ENCODE measurements around the gene PCP4L1.
A peak's percentile ranks its signal among the peaks of the same experiment; 100 is the strongest.

DNA sequence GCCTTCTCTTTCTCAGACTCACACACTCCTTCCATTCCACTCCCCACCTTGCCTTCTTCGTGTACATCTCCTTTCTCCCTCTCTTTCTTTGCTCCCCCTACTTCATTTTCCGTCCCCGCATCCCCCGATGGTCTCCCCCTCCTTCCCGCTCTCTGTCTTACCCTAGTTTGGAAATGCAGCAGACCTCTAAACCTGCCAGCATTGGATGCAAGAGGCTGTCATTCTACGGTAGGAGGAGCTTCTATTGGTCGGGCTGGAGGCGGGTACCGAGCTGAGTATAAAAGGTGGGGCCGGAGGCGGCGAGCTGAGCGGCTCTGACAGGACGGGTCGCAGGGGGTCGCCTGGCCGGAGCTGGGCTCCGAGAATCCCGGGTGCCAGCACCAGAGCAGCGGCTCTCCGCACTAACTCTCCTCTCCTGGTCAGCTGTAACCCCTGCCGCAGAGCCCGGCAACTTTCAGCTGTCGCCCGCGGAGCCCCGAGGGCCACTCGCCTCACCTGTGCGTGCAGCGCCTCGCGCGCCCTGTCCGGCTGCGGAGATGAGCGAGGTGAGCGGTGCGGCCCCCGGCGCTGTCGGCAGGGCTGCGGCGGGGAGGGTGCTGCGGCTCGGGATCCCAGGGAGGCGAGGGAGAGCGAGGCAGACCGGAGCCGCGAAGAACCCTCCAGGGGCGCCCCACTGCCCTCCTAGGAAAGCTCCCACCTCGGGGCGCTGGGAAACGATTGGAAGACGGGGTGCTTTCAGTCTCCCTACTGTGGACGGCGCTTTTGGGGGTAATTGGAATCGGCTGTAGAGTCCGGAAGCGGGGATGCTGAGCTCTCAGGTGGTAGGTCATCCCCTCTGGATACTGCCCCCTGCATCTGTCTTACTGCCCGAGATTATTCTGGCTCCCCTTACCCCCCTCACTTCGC lies at the start of gene PCP4L1:
- TF ChIP-seq, protein P1, sequence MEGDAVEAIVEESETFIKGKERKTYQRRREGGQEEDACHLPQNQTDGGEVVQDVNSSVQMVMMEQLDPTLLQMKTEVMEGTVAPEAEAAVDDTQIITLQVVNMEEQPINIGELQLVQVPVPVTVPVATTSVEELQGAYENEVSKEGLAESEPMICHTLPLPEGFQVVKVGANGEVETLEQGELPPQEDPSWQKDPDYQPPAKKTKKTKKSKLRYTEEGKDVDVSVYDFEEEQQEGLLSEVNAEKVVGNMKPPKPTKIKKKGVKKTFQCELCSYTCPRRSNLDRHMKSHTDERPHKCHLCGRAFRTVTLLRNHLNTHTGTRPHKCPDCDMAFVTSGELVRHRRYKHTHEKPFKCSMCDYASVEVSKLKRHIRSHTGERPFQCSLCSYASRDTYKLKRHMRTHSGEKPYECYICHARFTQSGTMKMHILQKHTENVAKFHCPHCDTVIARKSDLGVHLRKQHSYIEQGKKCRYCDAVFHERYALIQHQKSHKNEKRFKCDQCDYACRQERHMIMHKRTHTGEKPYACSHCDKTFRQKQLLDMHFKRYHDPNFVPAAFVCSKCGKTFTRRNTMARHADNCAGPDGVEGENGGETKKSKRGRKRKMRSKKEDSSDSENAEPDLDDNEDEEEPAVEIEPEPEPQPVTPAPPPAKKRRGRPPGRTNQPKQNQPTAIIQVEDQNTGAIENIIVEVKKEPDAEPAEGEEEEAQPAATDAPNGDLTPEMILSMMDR (IDR thresholded peaks at IDR 0.05): no peak
- TF ChIP-seq FOXP1 (CRISPR knock-in tag; IDR thresholded peaks at IDR 0.05; ENCODE audit: borderline replicate concordance): peak; percentile 18; the same call in 1 of the 2 replicates

All from WTC11 (cell line).